ENCODE data around the gene SYT6.
"Not testable (repeated sequence)": the region's sequence is repeated elsewhere in the genome, so short reads cannot be mapped to it uniquely, and the experiment has no call there.

Gene SYT6

DNA sequence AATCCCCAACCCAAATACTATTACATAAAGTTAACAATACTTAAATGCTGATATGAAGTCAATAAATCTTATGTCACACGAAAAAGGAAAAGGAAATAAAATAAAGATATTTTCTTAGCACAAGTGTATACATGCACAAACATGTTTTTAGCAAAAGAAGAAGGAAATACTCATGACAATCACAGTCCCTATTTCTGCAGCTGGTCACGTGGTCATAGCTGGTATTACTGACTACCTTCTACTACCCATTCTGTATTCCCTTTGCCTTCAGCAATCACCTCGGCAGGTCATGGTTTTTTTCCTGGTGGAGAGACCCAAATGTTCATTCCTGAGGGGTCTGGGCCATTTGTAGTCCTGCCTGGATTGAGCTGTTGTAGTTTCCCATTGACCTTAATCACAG is 88.0 kb downstream of the SYT6 start:
- DNase-seq: not testable (repeated sequence)

DNA sequence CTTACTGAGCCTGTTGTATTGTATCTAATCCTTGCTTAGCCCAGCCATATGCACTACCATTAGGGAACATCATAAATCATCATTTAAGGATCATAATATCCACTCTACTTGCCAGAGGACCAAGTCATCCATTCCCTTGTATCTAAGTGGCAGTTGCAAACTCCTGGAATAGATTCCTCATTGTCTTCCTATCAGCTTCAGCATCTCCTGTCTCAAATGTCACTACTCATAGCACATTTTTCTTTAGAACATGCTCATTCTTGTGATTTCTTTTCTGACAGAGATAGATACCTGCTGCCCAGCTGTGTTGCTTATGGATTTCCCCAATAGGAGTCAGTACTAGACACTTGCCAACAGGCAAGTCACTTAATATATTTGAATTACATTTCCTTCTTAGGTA is 90.1 kb downstream of the SYT6 start:
- DNase-seq: no peak

DNA sequence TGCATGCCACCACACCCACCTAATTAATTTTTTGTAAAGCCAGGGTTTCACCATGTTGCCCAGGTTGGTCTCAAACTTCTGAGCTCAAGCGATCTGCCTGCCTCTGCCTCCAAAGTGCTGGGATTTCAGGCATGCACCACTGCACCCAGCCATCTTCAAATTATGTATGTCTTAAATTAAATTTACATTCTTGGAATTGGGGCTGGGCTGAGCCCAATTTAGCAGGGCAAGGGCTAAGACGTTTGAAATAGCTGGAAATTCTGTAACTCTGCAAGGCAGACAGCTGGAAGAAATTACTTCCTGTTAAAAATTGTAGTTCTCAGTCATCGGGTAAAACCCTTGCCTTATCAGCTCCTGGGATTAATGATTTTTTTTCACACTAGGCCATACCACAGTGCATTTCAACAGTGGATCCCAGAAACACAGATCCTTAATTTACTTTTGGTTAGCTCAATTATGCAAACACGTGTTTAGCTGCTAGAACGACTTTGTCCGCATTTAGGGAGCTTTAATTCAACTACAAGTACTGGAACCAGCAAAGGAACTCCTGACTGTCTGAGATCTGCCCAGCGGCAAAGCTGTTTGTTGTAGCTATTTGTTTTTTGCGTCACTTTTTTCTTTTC is 91.1 kb downstream of the SYT6 start:
- no peak for DNase-seq

DNA sequence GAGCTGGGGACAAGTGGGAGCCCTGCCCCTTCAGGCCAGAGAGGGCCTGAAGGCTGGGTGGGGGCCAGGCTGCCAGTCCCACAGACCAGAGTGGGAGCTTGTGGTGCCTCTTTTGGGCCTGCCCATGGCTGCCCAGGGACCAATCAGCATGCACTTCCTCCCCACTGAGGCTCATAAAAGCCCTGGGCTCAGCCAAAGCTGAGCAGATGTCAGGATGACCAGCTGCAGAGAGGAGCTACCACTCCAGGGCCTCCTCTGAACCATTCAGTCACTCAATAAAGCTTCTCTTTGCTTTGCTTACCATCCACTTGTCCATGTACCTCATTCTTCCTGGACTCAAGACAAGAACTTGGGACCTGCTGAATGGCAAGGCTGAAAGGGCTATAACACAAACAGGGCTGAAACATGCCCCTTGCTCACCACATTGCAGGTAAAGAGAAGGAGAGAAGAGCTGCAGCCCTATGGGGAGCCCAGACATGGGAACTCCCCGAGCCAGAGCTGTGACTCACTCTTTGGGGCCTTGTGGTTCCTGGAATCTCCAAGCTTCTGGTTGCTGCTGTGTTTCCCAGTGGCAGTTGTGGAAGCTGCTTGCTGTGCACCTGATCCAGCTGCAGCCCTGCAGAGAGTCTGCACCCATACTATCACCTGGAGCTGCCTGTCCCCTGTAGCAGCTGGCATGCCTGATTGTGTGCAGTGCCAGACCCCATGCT is 92.4 kb downstream of the SYT6 start:
- DNase-seq: no peak

DNA sequence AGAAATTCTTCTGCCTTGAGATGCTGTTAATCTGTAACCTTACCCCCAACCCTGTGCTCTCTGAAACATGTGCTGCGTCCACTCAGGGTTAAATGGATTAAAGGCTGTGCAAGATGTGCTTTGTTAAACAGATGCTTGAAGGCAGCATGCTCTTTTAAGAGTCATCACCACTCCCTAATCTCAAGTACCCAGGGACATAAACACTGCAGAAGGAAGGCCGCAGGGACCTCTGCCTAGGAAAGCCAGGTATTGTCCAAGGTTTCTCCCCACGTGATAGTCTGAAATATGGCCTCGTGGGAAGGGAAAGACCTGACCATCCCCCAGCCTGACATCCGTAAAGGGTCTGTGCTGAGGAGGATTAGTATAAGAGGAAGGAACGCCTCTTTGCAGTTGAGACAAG is 95.4 kb downstream of the SYT6 start:
- not testable (repeated sequence) for DNase-seq

DNA sequence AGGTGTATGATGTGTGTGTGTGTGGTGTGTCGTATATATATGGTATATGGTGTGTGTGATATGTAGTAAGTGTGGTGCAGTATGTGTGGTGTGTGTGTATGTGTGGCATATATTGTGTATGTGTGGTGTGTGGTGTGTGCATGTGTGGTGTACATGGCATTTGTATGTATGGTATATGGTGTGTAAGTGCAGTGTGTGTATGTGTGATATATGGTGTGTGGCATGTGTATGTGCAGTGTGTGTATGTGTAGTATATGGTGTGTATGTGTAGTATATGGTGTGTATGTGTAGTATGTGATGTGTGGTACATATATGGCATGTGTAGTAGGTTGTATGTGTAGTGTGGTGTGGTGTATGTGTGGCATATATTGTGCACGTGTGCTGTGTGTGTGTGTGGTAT is 99.5 kb downstream of the SYT6 start:
- DNase-seq: no peak

DNA sequence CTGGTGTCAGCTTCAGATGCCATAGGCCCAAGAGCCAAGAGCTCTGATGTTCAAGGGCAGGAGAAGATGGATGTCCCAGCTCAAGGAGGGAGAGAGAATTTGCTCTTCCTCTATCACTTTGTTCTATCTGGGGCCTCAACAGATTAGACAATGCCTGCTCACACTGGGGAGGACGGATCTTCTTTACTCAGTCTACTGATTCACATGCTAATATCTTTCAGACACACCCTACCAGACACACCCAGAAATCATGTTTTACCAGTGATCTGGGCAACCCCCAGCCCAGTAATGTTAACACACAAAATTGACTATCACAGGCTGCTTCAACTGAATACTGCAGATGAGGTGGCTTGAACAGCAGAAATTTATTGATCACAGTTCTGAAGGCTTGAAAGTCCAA is 105.4 kb downstream of the SYT6 start:
- DNase-seq: no peak

DNA sequence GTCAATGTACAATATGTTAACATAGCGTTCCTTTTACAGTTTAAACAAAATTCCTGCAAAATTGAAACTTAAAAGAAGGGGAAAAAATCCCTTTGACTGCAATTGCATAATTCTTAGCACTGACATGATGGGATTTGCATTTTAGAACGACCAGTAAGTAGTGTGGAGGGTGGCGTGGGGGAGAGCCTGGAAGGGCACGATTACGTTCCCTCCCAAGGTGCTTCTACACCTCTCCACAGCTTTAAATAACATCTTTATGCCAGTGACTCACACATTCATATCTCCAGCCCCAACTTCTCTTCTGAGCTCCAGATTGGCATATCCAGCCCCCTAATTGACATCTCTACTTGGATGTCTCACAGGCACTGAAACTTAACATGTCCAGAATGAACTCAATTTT is 110.1 kb downstream of the SYT6 start:
- no peak for DNase-seq

DNA sequence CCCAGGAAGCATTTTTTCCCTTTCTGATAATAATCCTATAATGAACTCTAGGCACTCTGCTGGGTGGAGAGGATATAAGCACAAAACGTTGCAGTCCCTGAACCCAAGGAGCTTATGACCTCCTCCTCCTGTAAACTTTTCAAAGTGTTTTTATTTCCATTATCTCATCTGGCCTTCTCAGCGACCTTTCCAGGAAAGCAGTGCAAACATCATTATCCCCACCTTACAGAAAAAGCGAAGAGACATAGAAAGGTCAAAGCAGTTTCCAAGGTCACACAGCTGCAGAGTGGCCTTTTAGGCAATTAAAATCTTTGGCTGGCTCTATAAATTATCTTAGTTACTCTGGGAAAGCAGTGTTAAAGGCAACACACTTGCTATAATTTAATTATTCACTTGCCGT is 110.6 kb downstream of the SYT6 start:
- DNase-seq: no peak

DNA sequence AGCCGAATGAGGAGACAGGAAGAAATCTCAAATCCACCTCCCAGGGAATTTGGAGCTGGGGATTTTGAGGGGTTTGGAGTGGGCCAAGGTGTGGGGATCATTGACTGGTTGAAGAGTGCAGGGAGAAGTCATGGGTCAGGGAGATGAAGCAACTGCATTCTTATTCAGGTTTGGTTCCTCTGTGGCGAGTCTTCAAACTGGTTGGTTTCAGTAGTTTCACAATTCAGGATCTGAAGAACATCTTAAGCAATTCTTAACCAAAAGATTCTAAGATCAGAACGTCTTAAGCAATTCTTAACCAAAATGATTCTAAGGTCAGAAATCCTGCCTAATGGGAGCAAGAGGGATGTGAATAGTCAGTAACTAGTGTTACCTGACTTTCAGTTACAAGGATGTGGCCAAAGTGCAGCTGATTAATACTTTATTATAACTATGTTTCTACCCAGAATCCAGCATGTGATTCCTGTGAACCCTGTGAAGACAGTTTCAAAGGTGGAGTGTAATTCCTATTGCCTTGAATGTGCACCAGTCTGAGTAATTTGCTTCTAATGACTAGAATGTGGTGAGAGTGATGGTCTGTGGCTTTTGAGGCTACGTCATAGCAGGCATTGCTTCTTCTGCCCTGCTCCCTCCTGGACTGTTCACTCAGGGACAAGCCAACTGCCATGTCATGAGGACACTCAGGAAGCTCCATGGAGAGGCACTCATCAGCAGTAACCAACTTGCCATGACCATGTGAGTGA is 113.2 kb downstream of the SYT6 start:
- DNase-seq: no peak
